ENCODE measurements around the gene PHETA2.
A peak's percentile ranks its signal among the peaks of the same experiment; 100 is the strongest.
"Not testable (repeated sequence)": the region's sequence is repeated elsewhere in the genome, so short reads cannot be mapped to it uniquely, and the experiment has no call there.

Gene PHETA2

DNA sequence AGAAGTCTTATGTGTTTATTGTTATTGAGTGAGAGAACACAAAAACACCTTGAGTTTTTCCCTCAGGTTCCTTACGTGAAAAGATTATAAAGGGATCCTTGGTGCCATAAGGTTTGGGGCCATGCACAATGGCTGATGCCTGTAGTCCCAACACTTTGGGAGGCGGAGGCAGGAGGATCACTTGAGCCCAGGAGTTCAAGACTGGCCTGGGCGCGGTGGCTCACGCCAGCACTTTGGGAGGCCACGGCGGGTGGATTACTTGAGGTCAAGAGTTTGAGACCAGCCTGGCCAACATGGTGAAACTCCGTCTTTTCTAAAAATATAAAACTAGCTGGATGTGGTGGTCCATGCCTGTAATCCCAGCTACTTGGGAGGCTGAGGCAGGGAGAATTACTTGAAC, 10.8 kb downstream of the PHETA2 start:
- H3K4me3 ChIP-seq (ENCODE audit: low read length): no peak overlapping the region
- TF ChIP-seq, protein P1, sequence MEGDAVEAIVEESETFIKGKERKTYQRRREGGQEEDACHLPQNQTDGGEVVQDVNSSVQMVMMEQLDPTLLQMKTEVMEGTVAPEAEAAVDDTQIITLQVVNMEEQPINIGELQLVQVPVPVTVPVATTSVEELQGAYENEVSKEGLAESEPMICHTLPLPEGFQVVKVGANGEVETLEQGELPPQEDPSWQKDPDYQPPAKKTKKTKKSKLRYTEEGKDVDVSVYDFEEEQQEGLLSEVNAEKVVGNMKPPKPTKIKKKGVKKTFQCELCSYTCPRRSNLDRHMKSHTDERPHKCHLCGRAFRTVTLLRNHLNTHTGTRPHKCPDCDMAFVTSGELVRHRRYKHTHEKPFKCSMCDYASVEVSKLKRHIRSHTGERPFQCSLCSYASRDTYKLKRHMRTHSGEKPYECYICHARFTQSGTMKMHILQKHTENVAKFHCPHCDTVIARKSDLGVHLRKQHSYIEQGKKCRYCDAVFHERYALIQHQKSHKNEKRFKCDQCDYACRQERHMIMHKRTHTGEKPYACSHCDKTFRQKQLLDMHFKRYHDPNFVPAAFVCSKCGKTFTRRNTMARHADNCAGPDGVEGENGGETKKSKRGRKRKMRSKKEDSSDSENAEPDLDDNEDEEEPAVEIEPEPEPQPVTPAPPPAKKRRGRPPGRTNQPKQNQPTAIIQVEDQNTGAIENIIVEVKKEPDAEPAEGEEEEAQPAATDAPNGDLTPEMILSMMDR (conservative IDR thresholded peaks at IDR 0.05; ENCODE audit: low read length): no peak
- DNase-seq (ENCODE audit: low read depth): no peak

DNA sequence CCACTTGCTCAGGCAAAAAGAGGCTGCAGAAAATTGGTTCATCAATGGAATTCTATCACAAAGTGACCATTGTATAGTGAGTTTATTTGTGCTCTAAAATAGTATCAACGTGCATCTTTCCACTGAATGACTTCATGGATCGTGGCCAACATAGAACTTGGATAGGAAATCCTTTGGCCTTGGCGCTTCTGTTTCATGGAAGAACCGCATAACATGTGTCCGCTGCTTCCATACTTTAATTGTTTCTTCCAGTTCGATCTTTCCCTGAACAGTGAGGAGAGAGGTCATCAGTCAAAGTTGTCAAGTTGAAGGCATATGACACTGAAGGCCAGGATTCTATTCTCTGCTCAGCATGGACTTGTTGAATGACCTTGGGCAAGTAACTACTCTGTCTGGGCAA, 12.0 kb downstream of the PHETA2 start:
- H3K4me3 ChIP-seq (ENCODE audit: low read length): no peak overlapping the region
- TF ChIP-seq, protein P1 (conservative IDR thresholded peaks at IDR 0.05; ENCODE audit: low read length): no peak
- DNase-seq (ENCODE audit: low read depth): no peak

DNA sequence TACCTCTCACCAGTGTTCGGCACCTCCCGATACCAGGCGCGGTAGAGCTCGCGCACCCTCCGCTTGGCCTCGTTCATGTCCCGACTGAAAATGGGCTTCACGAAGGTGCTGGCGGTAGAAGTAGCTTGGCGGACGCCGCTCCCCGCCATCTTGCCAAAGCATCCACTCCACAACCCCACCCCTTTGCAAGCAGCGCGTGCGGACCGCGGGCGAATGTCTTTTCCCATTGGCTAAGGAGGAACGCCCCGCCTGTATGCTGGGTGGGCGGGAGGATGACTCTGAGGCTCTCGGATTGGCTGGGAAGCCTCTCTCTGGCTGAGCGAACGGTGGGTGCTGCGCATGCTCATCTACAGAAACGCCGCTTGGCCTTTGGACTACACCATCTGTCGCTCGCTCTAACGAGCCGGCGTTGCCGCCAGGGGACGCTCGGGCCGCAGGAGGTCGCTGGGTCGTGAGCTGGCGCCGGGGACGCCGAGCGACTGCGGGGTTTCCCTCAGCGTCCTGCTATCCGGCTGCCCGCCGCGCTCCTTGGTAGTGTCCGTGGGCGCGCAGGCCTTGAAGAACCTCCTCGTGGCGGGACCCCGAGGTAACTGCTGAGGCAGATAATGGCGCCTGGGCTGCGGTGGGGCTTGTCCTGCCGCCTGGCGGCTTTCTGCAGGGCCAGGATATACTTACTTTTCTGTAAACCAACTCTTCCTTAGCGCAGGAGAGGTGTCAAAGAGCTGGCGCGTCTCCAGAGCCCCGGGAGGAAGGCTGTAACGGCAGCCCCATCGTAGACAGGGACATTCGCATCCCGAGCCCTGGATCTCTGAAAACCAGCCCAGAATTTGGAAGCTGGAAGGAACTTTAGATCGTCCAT, 16.8 kb downstream of the PHETA2 start, which contains the start of gene NDUFA6:
Gene NDUFA6 (minus strand): TSS at position 177 of the 859 bp plus-strand sequence. CDS start 28 bp downstream, at position 149.
- peak; percentile 98 for DNase-seq (ENCODE audit: low read depth)
- TF ChIP-seq, protein P1 (conservative IDR thresholded peaks at IDR 0.05; ENCODE audit: low read length): peak; percentile 81
- peak within 1 kb of the TSS; percentile 94 for H3K4me3 ChIP-seq (ENCODE audit: low read length)

DNA sequence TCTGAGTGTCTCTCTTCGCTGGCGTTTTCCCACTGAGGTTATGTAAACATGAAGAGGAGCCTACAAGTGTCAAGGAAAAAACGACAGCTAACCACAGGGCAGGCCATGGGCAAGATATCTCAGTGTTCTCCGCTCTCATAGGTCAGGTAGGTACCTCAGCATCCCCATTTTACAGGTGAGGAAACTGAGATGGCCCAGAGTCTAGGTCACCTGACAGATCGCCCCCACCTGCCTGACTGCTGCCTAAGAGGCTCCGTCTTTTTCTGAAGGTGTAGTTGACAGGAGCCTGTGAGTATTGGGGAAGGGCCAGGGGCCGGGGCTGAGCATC, 17.4 kb downstream of the PHETA2 start:
- DNase-seq (ENCODE audit: low read depth): no peak

DNA sequence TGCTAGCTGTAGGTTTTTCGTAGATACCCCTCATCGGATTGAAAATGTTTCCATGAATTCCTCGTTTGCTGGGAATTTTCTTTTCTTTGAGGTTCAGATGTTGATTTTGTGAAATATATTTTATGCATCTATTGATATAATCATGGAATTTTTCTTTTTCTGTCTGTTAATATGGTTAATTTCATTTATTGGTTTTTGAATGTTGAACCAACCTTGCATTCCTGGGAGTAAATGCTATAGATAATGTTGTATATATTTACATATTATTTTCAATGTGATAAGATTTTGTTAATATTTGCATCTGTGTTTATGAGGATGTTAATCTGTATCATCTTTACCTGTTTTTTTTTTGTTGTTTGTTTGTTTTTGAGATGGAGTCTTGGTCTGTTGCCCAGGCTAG, 27.2 kb downstream of the PHETA2 start:
- H3K4me3 ChIP-seq (ENCODE audit: low read length): no peak overlapping the region
- DNase-seq (ENCODE audit: low read depth): no peak
- TF ChIP-seq, protein P1 (conservative IDR thresholded peaks at IDR 0.05; ENCODE audit: low read length): no peak

More for the DNA sequence above, 17.4 kb downstream of the PHETA2 start:
- H3K4me3 ChIP-seq (ENCODE audit: low read length): peak overlapping the region; percentile 71
- TF ChIP-seq, protein P1 (conservative IDR thresholded peaks at IDR 0.05; ENCODE audit: low read length): no peak

DNA sequence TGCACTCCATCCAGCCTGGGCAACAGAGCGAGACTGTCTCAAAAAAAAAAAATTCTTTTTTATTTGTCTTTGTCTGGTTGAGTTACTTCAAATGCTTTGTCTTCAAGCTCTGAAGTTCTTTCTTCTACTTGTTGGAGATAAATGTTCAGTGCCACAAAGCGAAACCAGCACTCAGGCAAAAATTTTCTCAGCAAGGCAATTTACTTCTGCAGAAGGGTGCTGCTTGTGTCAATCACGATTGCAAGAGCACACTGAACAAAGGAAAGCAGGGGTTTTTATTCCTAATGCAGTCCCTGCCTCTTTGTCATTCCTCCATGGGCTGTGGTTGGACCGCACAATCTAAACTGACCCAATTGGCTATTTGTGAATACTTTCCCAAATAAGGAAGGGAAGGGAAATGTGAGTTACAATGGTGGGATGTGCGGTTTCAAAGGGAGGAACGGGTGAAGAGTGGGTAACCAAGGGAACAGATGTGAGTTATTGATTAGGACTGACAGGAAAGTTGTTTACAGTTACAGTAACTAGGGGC, 30.3 kb downstream of the PHETA2 start:
- H3K4me3 ChIP-seq (ENCODE audit: low read length); DNase-seq (ENCODE audit: low read depth): not testable (repeated sequence)

DNA sequence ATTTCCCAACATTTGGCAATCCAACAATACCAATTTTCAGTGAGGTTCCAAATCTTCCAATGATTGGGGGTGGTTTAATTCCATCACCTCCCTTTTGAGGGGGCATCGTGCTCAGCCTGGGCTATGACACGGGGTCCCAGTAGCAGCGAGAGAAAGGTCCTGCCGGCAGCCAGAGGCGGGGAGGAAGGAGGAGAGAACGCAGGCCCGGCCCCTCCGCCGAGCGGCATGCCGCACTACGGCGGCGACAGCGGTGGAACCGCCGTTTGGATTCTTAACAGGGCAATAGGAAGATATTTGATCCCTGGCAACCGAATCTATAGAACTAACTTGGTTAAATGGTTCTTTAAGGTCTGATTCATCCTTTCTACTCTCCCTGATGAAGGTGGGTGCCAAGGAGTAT, 34.8 kb downstream of the PHETA2 start:
- TF ChIP-seq, protein P1 (conservative IDR thresholded peaks at IDR 0.05; ENCODE audit: low read length): no peak
- DNase-seq (ENCODE audit: low read depth): no peak

More for the DNA sequence above, 34.8 kb downstream of the PHETA2 start:
- H3K4me3 ChIP-seq (ENCODE audit: low read length): no peak overlapping the region
